ENCODE data around the gene BBLN.
"Not testable (repeated sequence)": the region's sequence is repeated elsewhere in the genome, so short reads cannot be mapped to it uniquely, and the experiment has no call there.

Gene BBLN

GRCh38 chr9:128164307-128164885, 4.3 kb downstream of the BBLN start:
- no peak for DNase-seq

GRCh38 chr9:128166169-128166568, 6.1 kb downstream of the BBLN start:
- DNase-seq, result no peak

GRCh38 chr9:128167209-128167608, 7.1 kb downstream of the BBLN start:
- no peak for DNase-seq

- no peak for DNase-seq
Observed at GRCh38 chr9:128168731-128169308, 8.8 kb downstream of the BBLN start.

GRCh38 chr9:128169492-128169891, 9.4 kb downstream of the BBLN start:
- no peak for DNase-seq

- DNase-seq, result no peak
Observed at GRCh38 chr9:128169925-128170324, 9.9 kb downstream of the BBLN start.

- no peak for DNase-seq
Observed at GRCh38 chr9:128174062-128174461, 14.0 kb downstream of the BBLN start.

- no peak for DNase-seq
Observed at GRCh38 chr9:128175102-128175563, 15.1 kb downstream of the BBLN start.

- no peak for DNase-seq
Observed at GRCh38 chr9:128175726-128176125, 15.7 kb downstream of the BBLN start.

GRCh38 chr9:128178806-128179431, 18.9 kb downstream of the BBLN start:
- no peak for DNase-seq

GRCh38 chr9:128180001-128180400, 19.9 kb downstream of the BBLN start:
- no peak for DNase-seq

- DNase-seq, result no peak
Observed at GRCh38 chr9:128180447-128180846, 20.4 kb downstream of the BBLN start.

- not testable (repeated sequence) for DNase-seq
Observed at GRCh38 chr9:128181480-128181879, 21.4 kb downstream of the BBLN start.

GRCh38 chr9:128182893-128183588, 23.0 kb downstream of the BBLN start:
- no peak for DNase-seq

GRCh38 chr9:128185979-128186965, 26.2 kb downstream of the BBLN start:
- DNase-seq, result no peak

GRCh38 chr9:128187361-128187760, 27.3 kb downstream of the BBLN start:
- DNase-seq, result no peak

- no peak for DNase-seq
Observed at GRCh38 chr9:128188209-128188608, 28.1 kb downstream of the BBLN start.

GRCh38 chr9:128190013-128190412, 29.9 kb downstream of the BBLN start:
- DNase-seq, result no peak

- no peak for DNase-seq
Observed at GRCh38 chr9:128190516-128191405, 30.7 kb downstream of the BBLN start.

GRCh38 chr9:128191406-128192046, 31.5 kb downstream of the BBLN start, which contains the start of gene CIZ1:
Gene CIZ1, minus strand, starts transcription at chr9:128191572. Its CDS starts 715 bp downstream, at chr9:128190857.
- DNase-seq, result peak; percentile 78
